Subcutaneous abdominal adipose tissue (tissue), 5 donors: ENCODE data around the gene MRFAP1.

Experiments used
- H3K27ac ChIP-seq: one replicate; pipeline ENCODE4 v1.7.0; 2013; ENCODE audit warnings: low read depth, mild to moderate bottlenecking, inconsistent platforms, low read length, moderate library complexity
- H3K27me3 ChIP-seq, 5 donors: one replicate each; pipeline ENCODE4 v1.7.0; 2013; ENCODE audit warnings: low read length in 5 of 5, inconsistent platforms in 1 of 5; ENCODE audit not compliant: control insufficient read depth in 5 of 5, insufficient read depth in 4 of 5
- H3K36me3 ChIP-seq, 5 donors: one replicate each; pipeline ENCODE4 v1.7.0; 2013; ENCODE audit warnings: low read length in 5 of 5; ENCODE audit not compliant: control insufficient read depth in 5 of 5, insufficient read depth in 5 of 5
- H3K4me1 ChIP-seq, 5 donors: one replicate each; pipeline ENCODE4 v1.7.0; 2013; ENCODE audit warnings: low read length in 5 of 5, mild to moderate bottlenecking in 3 of 5, moderate library complexity in 1 of 5; ENCODE audit not compliant: control insufficient read depth in 5 of 5, insufficient read depth in 5 of 5
- H3K4me3 ChIP-seq, 5 donors: one replicate each; pipeline ENCODE4 v1.7.0; 2013; ENCODE audit warnings: low read length in 5 of 5, low read depth in 1 of 5
- H3K9ac ChIP-seq, 5 donors: one replicate each; pipeline ENCODE4 v1.7.0; 2013; ENCODE audit warnings: low read length in 5 of 5, mild to moderate bottlenecking in 4 of 5, moderate library complexity in 3 of 5
- H3K9me3 ChIP-seq, 5 donors: one replicate each; pipeline ENCODE4 v1.7.0; 2013; ENCODE audit warnings: low read length in 5 of 5; ENCODE audit not compliant: control insufficient read depth in 5 of 5
- donor health status: healthy.
- donor health status: healthy.
- donor health status: healthy.
- donor health status: healthy.
- donor health status: healthy.

The MRFAP1 gene

DNA sequence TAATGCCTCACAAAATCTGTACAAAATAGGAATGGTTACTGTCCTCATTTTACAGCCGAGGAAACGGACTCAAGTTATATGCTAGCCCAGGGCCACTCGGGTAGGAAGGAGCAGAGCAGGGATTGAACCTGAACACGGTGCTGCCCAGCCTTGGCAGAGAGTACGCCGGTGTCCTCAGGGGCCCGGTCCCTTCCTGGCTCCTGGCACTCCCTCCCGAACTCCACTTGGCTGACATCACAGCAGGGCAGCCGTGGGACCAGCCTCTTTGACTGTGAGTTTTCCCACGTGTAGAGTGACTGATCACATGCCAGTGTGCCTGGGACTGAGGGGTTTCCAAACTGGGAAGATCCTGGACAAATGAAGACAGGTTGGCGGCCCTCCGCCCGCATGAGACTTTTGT is 41.8 kb upstream of the MRFAP1 start:
- Histone ChIP-seq H3K27me3 (peaks cover 0 to 2% (median 0%) of the 10 kb centered on the region in 5 donors), H3K36me3 (peaks cover 0 to 90% (median 60%) of the 10 kb centered on the region in 5 donors), H3K27ac (no peak overlapping the region), H3K9ac (no peak overlapping the region), H3K9me3 (peaks cover 0 to 6% (median 6%) of the 10 kb centered on the region in 5 donors), H3K4me3 (no peak overlapping the region), H3K4me1 (peaks cover 0 to 3% (median 0%) of the 10 kb centered on the region in 5 donors)

DNA sequence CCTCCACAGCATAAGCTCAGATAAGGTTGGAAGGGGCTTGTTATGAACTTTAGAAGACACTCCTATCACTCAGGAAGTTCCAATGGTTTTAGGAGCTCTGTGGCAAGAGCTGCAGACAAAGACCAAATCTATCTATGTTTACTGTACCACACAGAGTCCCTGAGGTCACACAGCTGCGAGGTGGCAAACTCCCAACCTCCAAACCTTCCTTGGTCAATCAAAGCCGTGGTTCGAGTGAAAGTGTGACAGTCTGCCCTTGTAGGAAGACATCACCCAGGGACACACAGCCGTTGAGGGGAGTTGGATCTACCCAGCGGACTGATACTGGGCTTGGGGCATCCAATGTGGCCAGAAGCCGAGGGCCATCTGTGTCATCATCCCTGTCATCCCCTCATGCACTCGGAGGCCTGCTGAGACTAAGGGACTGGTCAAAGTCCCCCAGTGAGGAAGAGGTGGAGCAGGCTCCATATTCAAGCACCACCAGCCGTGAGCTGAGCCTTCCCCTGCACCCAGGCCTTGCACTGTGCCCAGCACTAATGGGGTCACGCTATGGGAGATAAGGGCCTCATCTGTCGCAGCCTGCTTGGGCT is 38.7 kb upstream of the MRFAP1 start:
- Histone ChIP-seq H3K4me1 (peaks cover 0 to 3% (median 0%) of the 10 kb centered on the region in 5 donors), H3K27ac (no peak overlapping the region), H3K27me3 (peaks cover 0 to 2% (median 0%) of the 10 kb centered on the region in 5 donors), H3K4me3 (peak overlapping the region in 1 of 5 donors; percentile 3), H3K9ac (no peak overlapping the region), H3K9me3 (peaks cover 3 to 19% (median 13%) of the 10 kb centered on the region in 5 donors), H3K36me3 (peaks cover 0 to 94% (median 67%) of the 10 kb centered on the region in 5 donors)

DNA sequence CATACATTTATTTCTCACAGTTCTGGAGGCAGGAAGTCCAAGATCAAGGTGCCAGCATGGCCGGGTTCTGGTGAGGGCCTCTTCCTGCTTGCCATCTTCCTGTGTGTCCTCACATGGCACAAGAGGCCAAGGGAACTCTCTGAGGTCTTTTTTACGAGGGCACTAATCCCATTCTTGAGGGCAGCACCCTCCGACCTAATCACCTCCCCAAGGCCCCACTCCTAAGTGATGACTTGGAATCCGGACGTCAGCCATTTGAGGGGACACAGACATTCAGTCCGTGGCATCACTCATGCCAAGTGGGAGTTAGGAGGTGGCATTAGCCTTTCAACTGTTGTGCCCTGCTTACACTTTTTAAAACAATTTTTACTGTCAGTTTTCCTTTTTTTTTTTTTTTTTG is 38.2 kb upstream of the MRFAP1 start:
- Histone ChIP-seq H3K36me3 (peaks cover 0 to 94% (median 68%) of the 10 kb centered on the region in 5 donors), H3K9ac (no peak overlapping the region), H3K27ac (no peak overlapping the region), H3K4me1 (peaks cover 0 to 3% (median 0%) of the 10 kb centered on the region in 5 donors), H3K27me3 (peaks cover 0 to 2% (median 0%) of the 10 kb centered on the region in 5 donors), H3K9me3 (peaks cover 3 to 19% (median 13%) of the 10 kb centered on the region in 5 donors), H3K4me3 (peak overlapping the region in 1 of 5 donors; percentile 3)

DNA sequence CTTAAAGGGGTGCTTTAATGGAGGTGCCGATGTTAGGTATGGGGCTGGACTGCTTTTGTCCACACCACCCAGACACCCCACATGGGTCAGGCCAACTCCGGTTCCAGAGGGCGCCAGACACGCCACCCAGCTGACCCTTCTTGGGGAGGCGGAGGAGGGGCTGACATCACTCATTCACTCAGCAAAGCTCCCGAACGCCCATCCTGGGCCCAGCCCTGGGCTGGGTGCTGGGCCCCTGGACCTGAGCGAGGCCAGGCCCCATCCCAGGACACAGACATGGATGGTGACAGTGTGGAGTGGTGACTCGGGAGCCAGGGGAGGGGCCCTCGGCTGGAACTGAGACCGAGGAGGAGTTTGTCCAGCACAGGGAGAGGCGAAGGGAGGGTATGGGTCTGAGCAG is 37.4 kb upstream of the MRFAP1 start:
- Histone ChIP-seq H3K27me3 (peaks cover 0 to 2% (median 0%) of the 10 kb centered on the region in 5 donors), H3K9me3 (peaks cover 3 to 19% (median 13%) of the 10 kb centered on the region in 5 donors), H3K4me1 (peaks cover 0 to 3% (median 0%) of the 10 kb centered on the region in 5 donors), H3K9ac (no peak overlapping the region), H3K4me3 (no peak overlapping the region), H3K36me3 (peaks cover 0 to 94% (median 66%) of the 10 kb centered on the region in 5 donors), H3K27ac (no peak overlapping the region)

DNA sequence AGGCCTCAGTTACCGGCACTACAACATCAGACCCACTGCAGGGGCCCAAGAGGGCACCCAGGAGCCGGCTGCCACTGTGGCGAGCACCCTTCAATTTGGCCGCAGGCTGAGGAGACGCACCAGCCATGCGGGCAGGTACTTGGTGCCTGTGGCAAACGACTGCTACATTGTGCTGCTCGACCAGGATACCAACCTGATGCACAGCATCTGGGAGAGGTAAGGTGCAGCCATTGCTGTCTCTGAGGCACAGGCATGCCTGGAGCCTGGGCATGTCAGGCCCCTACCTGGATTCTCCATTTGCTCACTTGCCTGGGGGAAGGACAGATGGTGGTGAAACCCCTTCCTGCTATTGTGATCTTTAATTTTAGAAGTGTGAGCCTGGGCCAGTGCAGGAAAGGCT is 35.4 kb upstream of the MRFAP1 start:
- Histone ChIP-seq H3K4me1 (no peaks in the 10 kb centered on the region), H3K27me3 (no peaks in the 10 kb centered on the region), H3K4me3 (peak overlapping the region in 2 of 5 donors; percentile 2 to 50), H3K9ac (no peak overlapping the region), H3K36me3 (peaks cover 0 to 98% (median 78%) of the 10 kb centered on the region in 5 donors), H3K27ac (no peak overlapping the region), H3K9me3 (peaks cover 3 to 19% (median 13%) of the 10 kb centered on the region in 5 donors)

DNA sequence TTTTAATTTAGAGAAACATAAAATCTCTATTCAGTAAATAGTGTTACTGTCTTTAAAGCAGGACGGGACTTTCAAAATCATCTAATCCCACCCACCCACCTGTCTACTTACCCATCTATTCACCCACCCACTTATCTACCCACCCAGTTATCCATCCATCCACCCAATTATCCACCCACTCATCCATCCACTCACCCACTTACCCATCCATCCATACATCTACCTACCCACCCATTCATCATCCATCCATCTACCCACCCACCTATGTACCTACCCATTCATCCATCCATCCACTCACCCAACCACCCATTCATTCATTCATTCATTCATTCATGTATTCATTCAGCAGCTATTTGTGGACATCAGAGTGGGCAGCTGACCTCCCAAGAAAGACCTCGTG is 34.9 kb upstream of the MRFAP1 start:
- peaks cover 3 to 19% (median 13%) of the 10 kb centered on the region in 5 donors for H3K9me3 ChIP-seq
- H3K9ac ChIP-seq = no peak overlapping the region
- peaks cover 0 to 98% (median 78%) of the 10 kb centered on the region in 5 donors for H3K36me3 ChIP-seq
- no peak overlapping the region for H3K27ac ChIP-seq
- H3K4me3 ChIP-seq = no peak overlapping the region
- H3K4me1 ChIP-seq = no peaks in the 10 kb centered on the region
- no peaks in the 10 kb centered on the region for H3K27me3 ChIP-seq

DNA sequence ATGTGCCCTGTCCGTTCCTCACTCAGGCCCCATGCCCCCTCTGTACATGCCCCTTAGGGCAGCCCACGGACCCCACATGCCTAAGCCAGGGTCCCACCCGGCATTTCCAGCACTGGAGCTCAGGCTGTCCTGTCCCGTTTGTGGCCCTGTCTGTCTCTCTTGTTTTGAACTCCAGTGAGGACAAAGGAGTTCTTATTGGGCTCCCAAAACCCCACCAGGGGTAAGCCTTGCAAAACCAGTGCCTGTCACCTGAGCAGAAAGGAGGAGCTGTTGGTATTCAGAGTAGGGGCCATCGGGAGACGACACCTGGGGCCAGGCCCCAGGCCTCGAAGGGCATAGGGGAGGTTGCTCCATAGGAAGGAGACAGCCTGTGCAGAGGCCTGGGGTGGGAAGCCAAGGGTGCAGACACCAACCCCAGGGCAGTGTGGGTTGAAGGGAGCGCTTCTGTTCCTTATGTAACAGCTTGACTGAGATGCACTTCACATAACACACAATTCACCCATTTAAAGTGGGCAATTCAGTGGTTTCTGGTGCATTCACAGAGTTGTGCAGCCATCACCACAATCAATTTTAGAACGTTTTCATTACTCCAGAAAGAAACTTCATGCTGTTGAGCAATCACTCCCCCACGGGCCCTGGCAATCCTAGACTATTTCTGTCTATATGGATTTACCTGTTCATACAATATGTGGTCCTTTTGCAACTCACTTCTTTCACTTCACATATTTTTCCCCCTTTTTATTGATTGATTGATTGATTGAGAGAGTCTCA is 33.8 kb upstream of the MRFAP1 start:
- Histone ChIP-seq H3K4me3 (no peak overlapping the region), H3K4me1 (no peaks in the 10 kb centered on the region), H3K9me3 (peaks cover 3 to 18% (median 13%) of the 10 kb centered on the region in 5 donors), H3K9ac (no peak overlapping the region), H3K36me3 (peaks cover 0 to 98% (median 78%) of the 10 kb centered on the region in 5 donors), H3K27me3 (no peaks in the 10 kb centered on the region), H3K27ac (no peak overlapping the region)

DNA sequence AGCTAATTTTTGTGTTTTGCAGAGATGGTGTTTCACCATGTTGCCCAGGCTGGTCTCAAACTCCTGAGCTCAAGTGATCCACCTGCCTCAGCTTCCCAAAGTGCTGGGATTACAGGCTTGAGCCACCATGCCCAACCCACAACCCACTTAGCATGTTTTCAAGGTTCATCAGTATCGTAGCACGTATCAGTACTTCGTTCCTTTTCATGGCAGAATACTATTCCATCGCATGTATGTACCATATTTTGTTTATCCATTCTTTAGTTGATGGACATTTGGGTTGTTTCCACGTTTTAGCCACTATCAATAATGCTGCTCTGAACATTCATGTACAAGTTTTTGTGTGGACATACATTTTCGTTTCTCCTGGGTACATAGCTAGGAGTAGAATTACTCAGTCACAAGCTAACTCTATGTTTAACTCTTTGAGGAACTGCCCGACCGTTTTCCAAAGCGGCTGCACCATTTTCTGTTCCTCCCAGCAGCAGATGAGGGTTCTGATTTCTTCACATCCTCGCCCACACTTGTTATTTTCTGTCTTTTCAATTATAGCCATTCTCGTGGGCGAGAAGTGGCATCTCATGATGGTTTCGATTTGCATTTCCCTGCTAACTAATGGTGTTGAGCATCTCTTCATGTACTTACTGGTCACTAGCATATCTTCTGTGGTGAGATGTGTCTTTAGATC is 33.0 kb upstream of the MRFAP1 start:
- Histone ChIP-seq H3K27me3 (no peaks in the 10 kb centered on the region), H3K4me1 (no peaks in the 10 kb centered on the region), H3K9ac (no peak overlapping the region), H3K27ac (no peak overlapping the region), H3K4me3 (no peak overlapping the region), H3K9me3 (peaks cover 3 to 12% (median 11%) of the 10 kb centered on the region in 5 donors), H3K36me3 (peaks cover 0 to 98% (median 78%) of the 10 kb centered on the region in 5 donors)

DNA sequence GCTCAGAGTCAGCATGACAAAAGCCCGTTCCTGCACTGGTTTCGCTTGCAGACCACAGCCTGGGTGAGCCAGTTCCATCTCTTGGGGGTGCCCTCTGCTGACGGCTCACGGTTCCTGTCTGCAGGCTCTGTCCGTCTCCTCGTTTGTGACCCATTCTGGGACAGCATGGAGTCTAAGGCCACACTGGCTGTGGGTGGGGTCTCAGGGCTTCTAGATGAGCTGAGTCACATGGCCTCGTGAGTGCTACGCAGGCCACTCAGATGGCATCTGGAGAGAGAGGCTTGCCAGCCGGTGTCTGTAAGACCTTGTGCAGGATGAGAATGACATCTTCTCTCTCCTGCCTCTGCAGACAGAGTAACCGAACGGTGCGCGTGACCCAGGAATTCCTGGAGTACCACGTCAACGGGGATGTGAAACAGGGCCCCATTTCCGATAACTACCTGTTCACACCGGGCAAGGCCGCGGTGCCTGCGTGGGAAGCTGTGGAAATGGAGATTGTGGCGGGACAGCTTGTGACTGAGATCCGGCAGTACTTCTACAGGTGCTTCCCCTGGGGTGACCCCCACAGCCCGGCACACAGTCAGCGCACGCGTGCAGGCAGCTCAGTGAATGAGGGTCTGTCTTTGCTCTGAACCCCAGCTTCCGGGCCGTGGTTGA is 31.6 kb upstream of the MRFAP1 start:
- H3K27me3 ChIP-seq = no peaks in the 10 kb centered on the region
- peaks cover 3 to 12% (median 11%) of the 10 kb centered on the region in 5 donors for H3K9me3 ChIP-seq
- H3K9ac ChIP-seq = no peak overlapping the region
- H3K27ac ChIP-seq = no peak overlapping the region
- no peaks in the 10 kb centered on the region for H3K4me1 ChIP-seq
- no peak overlapping the region for H3K4me3 ChIP-seq
- H3K36me3 ChIP-seq = peaks cover 0 to 90% (median 75%) of the 10 kb centered on the region in 5 donors
